ENCODE measurements around the gene DCLK3.

DNA sequence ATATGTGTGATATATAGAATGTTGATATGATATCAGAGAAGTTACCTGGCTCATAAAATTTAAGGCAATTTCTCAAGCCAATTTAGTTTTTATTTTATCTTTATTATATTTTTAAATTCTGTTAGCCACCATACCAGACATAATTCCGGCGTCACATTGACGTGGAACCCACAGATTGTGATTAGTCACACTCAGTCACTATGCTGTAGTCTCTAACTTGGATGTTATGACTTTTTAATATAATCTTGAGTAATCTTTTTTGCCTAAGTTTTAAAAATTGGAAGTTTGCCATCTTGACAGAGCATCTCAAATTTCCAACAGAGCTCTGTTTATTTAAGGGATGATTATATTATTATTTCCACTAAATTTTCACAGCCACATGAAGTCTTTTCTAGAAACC, 9.7 kb upstream of the DCLK3 start:
- TF ChIP-seq SMC3 (IDR thresholded peaks at IDR 0.05; ENCODE audit: low read depth, low read length) (no peak), RAD21 (IDR thresholded peaks at IDR 0.05; ENCODE audit: low read length) (no peak), MXI1 (IDR thresholded peaks at IDR 0.05; ENCODE audit: borderline replicate concordance, low read depth, low read length) (no peak)
- TF ChIP-seq, protein P1, sequence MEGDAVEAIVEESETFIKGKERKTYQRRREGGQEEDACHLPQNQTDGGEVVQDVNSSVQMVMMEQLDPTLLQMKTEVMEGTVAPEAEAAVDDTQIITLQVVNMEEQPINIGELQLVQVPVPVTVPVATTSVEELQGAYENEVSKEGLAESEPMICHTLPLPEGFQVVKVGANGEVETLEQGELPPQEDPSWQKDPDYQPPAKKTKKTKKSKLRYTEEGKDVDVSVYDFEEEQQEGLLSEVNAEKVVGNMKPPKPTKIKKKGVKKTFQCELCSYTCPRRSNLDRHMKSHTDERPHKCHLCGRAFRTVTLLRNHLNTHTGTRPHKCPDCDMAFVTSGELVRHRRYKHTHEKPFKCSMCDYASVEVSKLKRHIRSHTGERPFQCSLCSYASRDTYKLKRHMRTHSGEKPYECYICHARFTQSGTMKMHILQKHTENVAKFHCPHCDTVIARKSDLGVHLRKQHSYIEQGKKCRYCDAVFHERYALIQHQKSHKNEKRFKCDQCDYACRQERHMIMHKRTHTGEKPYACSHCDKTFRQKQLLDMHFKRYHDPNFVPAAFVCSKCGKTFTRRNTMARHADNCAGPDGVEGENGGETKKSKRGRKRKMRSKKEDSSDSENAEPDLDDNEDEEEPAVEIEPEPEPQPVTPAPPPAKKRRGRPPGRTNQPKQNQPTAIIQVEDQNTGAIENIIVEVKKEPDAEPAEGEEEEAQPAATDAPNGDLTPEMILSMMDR (conservative IDR thresholded peaks at IDR 0.05; ENCODE audit: low read depth, low read length): no peak
